ENCODE results near the gene HIVEP3. TPM values are rescaled to one million over a fixed set of nuclear protein-coding genes. Genes with fewer than 3 reads are reported as not detected.

HIVEP3 gene
- total RNA-seq, 6 experiments from 2014 or later: 1.4 to 3.9 (median 2.2) TPM

GRCh38 chr1:41617336-41617735 lies 301.4 kb downstream of the HIVEP3 start:
- 95% methylated on average over 4 of the region's 5 CpGs for WGBS (ENCODE audit: insufficient coverage, low coverage, low lambda C conversion rate, missing lambda C conversion rate)
- no peak overlapping the region for H3K4me3 ChIP-seq
- H3K4me1 ChIP-seq: peaks cover 0 to 13% (median 1%) of the 10 kb centered on the region in 4 donors
- H3K27me3 ChIP-seq: no peaks in the 10 kb centered on the region
- TF ChIP-seq CTCF (IDR thresholded peaks at IDR 0.05) (no peak), POLR2A (IDR thresholded peaks at IDR 0.05) (no peak)
- no peaks in the 10 kb centered on the region for H3K9me3 ChIP-seq
- intact Hi-C loops (cut with DNase I): no loop called here
- H3K36me3 ChIP-seq: no peaks in the 10 kb centered on the region
- ATAC-seq (no peak), DNase-seq (no peak)
- H3K27ac ChIP-seq: no peak overlapping the region

- ATAC-seq (no peak), DNase-seq (no peak)
- Histone ChIP-seq H3K27me3 (no peaks in the 10 kb centered on the region), H3K4me3 (no peak overlapping the region), H3K9me3 (no peaks in the 10 kb centered on the region), H3K27ac (no peak overlapping the region), H3K36me3 (no peaks in the 10 kb centered on the region), H3K4me1 (peaks cover 0 to 13% (median 1%) of the 10 kb centered on the region in 4 donors)
- intact Hi-C loops (cut with DNase I): no loop called here
- no peak for TF ChIP-seq CTCF (IDR thresholded peaks at IDR 0.05)
- TF ChIP-seq POLR2A (IDR thresholded peaks at IDR 0.05): no peak
- whole genome bisulfite sequencing (ENCODE audit: insufficient coverage, low coverage, low lambda C conversion rate, missing lambda C conversion rate): 92% methylated on average over 2 of the region's 2 CpGs
These were observed 302.2 kb downstream of the HIVEP3 start for GRCh38 chr1:41616563-41616962.

GRCh38 chr1:41615981-41616380 lies 302.7 kb downstream of the HIVEP3 start:
- no peak overlapping the region for H3K27ac ChIP-seq
- no peaks in the 10 kb centered on the region for H3K36me3 ChIP-seq
- H3K9me3 ChIP-seq: no peaks in the 10 kb centered on the region
- peaks cover 0 to 13% (median 1%) of the 10 kb centered on the region in 4 donors for H3K4me1 ChIP-seq
- no peaks in the 10 kb centered on the region for H3K27me3 ChIP-seq
- TF ChIP-seq POLR2A (IDR thresholded peaks at IDR 0.05): no peak
- no peak for TF ChIP-seq CTCF (IDR thresholded peaks at IDR 0.05)
- no peak overlapping the region for H3K4me3 ChIP-seq
- WGBS (ENCODE audit: insufficient coverage, low coverage, low lambda C conversion rate, missing lambda C conversion rate): 40% methylated on average over 1 of the region's 2 CpGs
- DNase-seq: no peak
- ATAC-seq: no peak
- intact Hi-C loops (cut with DNase I): no loop called here

- 92% methylated on average over 3 of the region's 8 CpGs for WGBS (ENCODE audit: insufficient coverage, low coverage, low lambda C conversion rate, missing lambda C conversion rate)
- H3K36me3 ChIP-seq: no peaks in the 10 kb centered on the region
- no peaks in the 10 kb centered on the region for H3K27me3 ChIP-seq
- intact Hi-C loops (cut with DNase I): no loop called here
- no peak overlapping the region for H3K4me3 ChIP-seq
- H3K4me1 ChIP-seq: peaks cover 0 to 13% (median 1%) of the 10 kb centered on the region in 4 donors
- no peak overlapping the region for H3K27ac ChIP-seq
- TF ChIP-seq CTCF (IDR thresholded peaks at IDR 0.05): no peak
- no peak for TF ChIP-seq POLR2A (IDR thresholded peaks at IDR 0.05)
- DNase-seq (no peak), ATAC-seq (no peak)
- H3K9me3 ChIP-seq: no peaks in the 10 kb centered on the region
These were observed 303.4 kb downstream of the HIVEP3 start for GRCh38 chr1:41615316-41615715.

GRCh38 chr1:41614818-41615217 lies 303.9 kb downstream of the HIVEP3 start:
- no peaks in the 10 kb centered on the region for H3K36me3 ChIP-seq
- 79% methylated on average over 5 of the region's 6 CpGs for WGBS (ENCODE audit: insufficient coverage, low coverage, low lambda C conversion rate, missing lambda C conversion rate)
- no peak overlapping the region for H3K4me3 ChIP-seq
- H3K27ac ChIP-seq: no peak overlapping the region
- ATAC-seq (no peak), DNase-seq (no peak)
- no peak for TF ChIP-seq CTCF (IDR thresholded peaks at IDR 0.05)
- TF ChIP-seq POLR2A (IDR thresholded peaks at IDR 0.05): no peak
- H3K9me3 ChIP-seq: no peaks in the 10 kb centered on the region
- peaks cover 0 to 13% (median 1%) of the 10 kb centered on the region in 4 donors for H3K4me1 ChIP-seq
- no peaks in the 10 kb centered on the region for H3K27me3 ChIP-seq
- intact Hi-C loops (cut with DNase I): no loop called here

Measured in right lobe of liver (tissue), 6 donors.